ENCODE results near the gene ASNSD1. TPM values are rescaled to one million over a fixed set of nuclear protein-coding genes. Genes with fewer than 3 reads are reported as not detected.
"Not testable (repeated sequence)": the region's sequence is repeated elsewhere in the genome, so short reads cannot be mapped to it uniquely, and the experiment has no call there.

Gene ASNSD1
- total RNA-seq, 2 donors from 2014 or later = 48.2 to 59.3 TPM

DNA sequence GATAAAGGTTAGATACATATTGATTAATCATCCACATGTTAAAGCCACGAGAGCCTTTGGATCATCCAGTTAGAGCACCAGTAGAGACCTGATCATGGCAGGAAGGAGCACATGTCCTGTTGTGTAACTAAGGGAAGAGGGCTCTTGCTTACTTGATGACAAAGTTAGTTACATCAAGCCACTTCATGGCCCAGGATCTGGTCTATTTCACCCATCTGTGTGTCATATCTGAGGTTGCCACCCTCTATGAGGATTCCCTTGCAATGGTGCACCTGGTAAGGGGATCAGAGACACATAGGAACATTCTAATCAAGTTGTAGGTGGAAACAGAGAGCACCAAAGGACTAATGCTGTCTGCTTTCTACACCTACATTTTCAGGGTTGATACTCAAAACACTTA lies 19.9 kb downstream of the ASNSD1 start:
- H3K36me3 ChIP-seq = no peaks in the 10 kb centered on the region
- H3K27ac ChIP-seq = no peak overlapping the region
- H3K27me3 ChIP-seq (replicated peaks; ENCODE audit: insufficient read depth) = no peaks in the 10 kb centered on the region
- DNase-seq (ENCODE audit: low spot score) (no peak), ATAC-seq (ENCODE audit: insufficient number of reproducible peaks, low FRiP score, low read depth) (no peak)
- H3K4me1 ChIP-seq (ENCODE audit: control insufficient read depth in 1 of 2, low read depth in 2 of 2) = peaks cover 0 to 14% of the 10 kb centered on the region in 2 donors
- H3K4me3 ChIP-seq = no peak overlapping the region
- H3K9me3 ChIP-seq = no peaks in the 10 kb centered on the region
- TF ChIP-seq, protein P1, sequence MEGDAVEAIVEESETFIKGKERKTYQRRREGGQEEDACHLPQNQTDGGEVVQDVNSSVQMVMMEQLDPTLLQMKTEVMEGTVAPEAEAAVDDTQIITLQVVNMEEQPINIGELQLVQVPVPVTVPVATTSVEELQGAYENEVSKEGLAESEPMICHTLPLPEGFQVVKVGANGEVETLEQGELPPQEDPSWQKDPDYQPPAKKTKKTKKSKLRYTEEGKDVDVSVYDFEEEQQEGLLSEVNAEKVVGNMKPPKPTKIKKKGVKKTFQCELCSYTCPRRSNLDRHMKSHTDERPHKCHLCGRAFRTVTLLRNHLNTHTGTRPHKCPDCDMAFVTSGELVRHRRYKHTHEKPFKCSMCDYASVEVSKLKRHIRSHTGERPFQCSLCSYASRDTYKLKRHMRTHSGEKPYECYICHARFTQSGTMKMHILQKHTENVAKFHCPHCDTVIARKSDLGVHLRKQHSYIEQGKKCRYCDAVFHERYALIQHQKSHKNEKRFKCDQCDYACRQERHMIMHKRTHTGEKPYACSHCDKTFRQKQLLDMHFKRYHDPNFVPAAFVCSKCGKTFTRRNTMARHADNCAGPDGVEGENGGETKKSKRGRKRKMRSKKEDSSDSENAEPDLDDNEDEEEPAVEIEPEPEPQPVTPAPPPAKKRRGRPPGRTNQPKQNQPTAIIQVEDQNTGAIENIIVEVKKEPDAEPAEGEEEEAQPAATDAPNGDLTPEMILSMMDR (IDR thresholded peaks at IDR 0.05) = no peak

DNA sequence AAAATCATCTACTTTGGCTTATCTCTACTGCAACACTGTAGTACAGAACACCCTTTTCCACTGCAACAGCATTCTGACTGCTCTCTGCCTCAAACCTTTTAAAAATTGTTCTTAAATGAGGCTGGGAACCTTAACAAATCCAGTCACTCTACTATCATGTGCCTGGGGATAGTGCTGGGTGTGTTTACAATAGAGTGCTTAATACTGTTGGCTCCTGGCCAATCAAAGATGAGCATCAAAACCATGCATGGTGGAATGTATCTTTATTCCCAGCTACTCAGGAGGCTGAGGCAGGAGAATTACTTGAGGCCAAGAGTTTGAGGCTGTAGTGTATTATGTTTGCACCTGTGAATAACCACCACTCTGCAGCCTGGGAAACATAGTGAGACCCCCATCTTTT lies 20.6 kb downstream of the ASNSD1 start:
- Histone ChIP-seq H3K9me3 (no peaks in the 10 kb centered on the region), H3K27ac (no peak overlapping the region), H3K27me3 (replicated peaks; ENCODE audit: insufficient read depth) (no peaks in the 10 kb centered on the region), H3K4me3 (no peak overlapping the region), H3K4me1 (ENCODE audit: control insufficient read depth in 1 of 2, low read depth in 2 of 2) (peaks cover 0 to 15% of the 10 kb centered on the region in 2 donors), H3K36me3 (no peaks in the 10 kb centered on the region)
- ATAC-seq (ENCODE audit: insufficient number of reproducible peaks, low FRiP score, low read depth) = no peak
- TF ChIP-seq, protein P1 (IDR thresholded peaks at IDR 0.05) = no peak
- no peak for DNase-seq (ENCODE audit: low spot score)

DNA sequence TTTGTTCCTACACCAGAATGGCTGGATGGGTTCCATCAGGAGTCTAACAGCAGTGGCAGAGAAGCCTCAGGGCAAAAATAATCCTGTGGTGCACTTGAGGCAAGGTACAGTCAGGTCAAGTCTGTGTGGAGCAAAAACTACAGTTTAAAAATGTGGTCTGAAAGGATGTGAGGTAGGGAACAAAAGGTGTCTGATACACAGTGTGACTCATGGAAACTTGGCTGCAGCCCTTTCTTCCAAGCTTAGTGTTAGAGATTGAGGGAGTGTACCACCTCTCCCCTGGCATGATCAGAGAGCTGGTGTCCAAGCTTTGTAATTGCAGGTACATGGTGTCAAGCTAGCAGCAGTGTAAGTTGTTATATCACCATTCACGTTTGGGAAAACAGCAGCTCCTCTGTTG lies 22.1 kb downstream of the ASNSD1 start:
- DNase-seq (ENCODE audit: low spot score) = no peak
- H3K27ac ChIP-seq = no peak overlapping the region
- H3K9me3 ChIP-seq = no peaks in the 10 kb centered on the region
- H3K4me3 ChIP-seq = no peak overlapping the region
- ATAC-seq (ENCODE audit: insufficient number of reproducible peaks, low FRiP score, low read depth) = no peak
- H3K36me3 ChIP-seq = no peaks in the 10 kb centered on the region
- H3K4me1 ChIP-seq (ENCODE audit: control insufficient read depth in 1 of 2, low read depth in 2 of 2) = peaks cover 0 to 15% of the 10 kb centered on the region in 2 donors
- TF ChIP-seq, protein P1 (IDR thresholded peaks at IDR 0.05) = no peak
- H3K27me3 ChIP-seq (replicated peaks; ENCODE audit: insufficient read depth) = no peaks in the 10 kb centered on the region

DNA sequence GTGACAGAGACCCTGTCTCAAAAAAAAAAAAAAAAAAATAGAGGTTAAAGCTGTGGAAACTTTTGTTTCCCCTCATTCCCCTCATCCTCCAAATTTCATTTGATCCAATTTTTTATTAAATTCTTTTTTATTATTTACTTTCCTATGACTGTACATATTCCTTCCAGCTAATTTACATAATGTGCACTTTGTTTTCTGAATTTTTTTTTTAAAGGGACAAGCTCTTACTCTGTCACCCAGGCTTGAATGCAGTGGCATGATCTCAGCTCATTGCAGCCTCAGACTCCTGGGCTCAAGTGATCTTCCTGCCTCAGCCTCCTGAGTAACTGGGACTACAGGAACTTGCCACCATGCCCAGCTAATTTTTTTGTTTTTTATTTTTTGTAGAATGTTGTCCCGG lies 23.6 kb downstream of the ASNSD1 start:
- no peaks in the 10 kb centered on the region for H3K27me3 ChIP-seq (replicated peaks; ENCODE audit: insufficient read depth)
- no peak for ATAC-seq (ENCODE audit: insufficient number of reproducible peaks, low FRiP score, low read depth)

DNA sequence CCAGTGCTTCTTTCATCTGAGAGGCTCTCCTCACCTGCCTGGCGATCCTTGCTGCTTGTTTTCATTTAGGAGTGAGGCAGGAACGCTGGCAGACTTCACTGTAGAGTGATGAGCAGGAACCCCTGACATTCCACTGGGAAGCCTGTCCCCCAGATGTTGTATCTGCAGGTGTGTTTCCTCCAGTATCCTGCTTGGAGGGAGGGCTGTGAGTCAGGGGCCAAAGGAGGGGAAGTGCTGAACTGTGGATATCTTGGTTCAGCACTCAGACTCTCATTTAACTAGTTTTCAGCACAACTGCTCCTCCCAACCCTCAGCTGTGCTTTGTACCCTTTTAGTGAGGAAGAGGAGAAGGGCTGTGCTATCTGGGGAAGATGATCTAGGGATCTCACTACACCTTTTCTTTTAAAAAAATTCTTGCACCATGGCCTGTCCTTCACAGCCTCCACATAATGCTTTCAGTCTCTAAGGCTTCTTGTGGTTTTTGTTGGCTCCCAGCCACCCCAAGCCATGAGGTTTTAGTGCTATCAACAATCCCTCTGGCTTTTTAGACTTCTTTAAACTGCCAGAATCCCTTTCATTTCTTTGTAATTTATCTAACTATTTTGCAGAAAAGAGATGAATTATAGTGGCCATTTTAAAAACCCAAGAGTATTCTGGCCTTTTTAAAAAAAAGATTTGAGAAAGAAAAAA lies 24.4 kb downstream of the ASNSD1 start:
- no peak for DNase-seq (ENCODE audit: low spot score)

More for the DNA sequence above, 23.6 kb downstream of the ASNSD1 start:
- peaks cover 0 to 15% of the 10 kb centered on the region in 2 donors for H3K4me1 ChIP-seq (ENCODE audit: control insufficient read depth in 1 of 2, low read depth in 2 of 2)
- H3K4me3 ChIP-seq = no peak overlapping the region
- no peak for DNase-seq (ENCODE audit: low spot score)
- no peaks in the 10 kb centered on the region for H3K36me3 ChIP-seq
- TF ChIP-seq, protein P1 (IDR thresholded peaks at IDR 0.05) = no peak
- no peaks in the 10 kb centered on the region for H3K9me3 ChIP-seq
- H3K27ac ChIP-seq = no peak overlapping the region

DNA sequence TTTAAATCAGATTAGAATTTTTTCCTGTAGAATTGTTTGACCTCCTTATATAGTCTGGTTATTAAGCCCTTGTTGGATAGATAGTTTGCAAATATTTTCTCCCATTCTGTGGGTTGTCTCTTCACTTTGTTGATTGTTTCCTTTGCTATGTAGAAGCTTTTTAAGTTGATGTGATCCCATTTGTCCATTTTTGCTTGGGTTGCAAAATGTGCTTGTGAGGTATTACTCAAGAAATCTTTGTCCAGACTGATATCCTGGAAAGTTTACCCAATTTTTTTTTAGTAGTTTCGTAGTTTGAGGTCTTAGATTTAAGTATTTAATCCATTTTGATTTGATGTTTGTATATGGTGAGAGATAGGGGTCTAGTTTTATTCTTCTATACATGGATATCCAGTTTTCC lies 26.5 kb downstream of the ASNSD1 start:
- H3K4me3 ChIP-seq; H3K27ac ChIP-seq; DNase-seq (ENCODE audit: low spot score); ATAC-seq (ENCODE audit: insufficient number of reproducible peaks, low FRiP score, low read depth); H3K36me3 ChIP-seq; H3K9me3 ChIP-seq; H3K27me3 ChIP-seq (replicated peaks; ENCODE audit: insufficient read depth): not testable (repeated sequence)
- peaks cover 0 to 15% of the 10 kb centered on the region in 2 donors for H3K4me1 ChIP-seq (ENCODE audit: control insufficient read depth in 1 of 2, low read depth in 2 of 2)

More for the DNA sequence above, 24.4 kb downstream of the ASNSD1 start:
- TF ChIP-seq, protein P1 (IDR thresholded peaks at IDR 0.05) = no peak
- Histone ChIP-seq H3K9me3 (no peaks in the 10 kb centered on the region), H3K4me1 (ENCODE audit: control insufficient read depth in 1 of 2, low read depth in 2 of 2) (peaks cover 0 to 15% of the 10 kb centered on the region in 2 donors), H3K27me3 (replicated peaks; ENCODE audit: insufficient read depth) (no peaks in the 10 kb centered on the region), H3K4me3 (no peak overlapping the region), H3K27ac (no peak overlapping the region), H3K36me3 (no peaks in the 10 kb centered on the region)
- ATAC-seq (ENCODE audit: insufficient number of reproducible peaks, low FRiP score, low read depth) = no peak

Data from thoracic aorta (tissue), 2 donors.